Liver (tissue), 3 donors: Measurements from ENCODE around the gene RIN1.

ENCODE experiments used
- FOXA1 ChIP-seq: IDR thresholded peaks from 2 replicates; pipeline ENCODE4 v1.6.1; 2016; ENCODE audit warnings: antibody characterized with exemption
- GABPA ChIP-seq, 2 donors: IDR thresholded peaks in 1 of 2; conservative IDR thresholded peaks in 1 of 2; 2 replicates each; pipeline ENCODE4 v1.6.1; 2016; ENCODE audit warnings: antibody characterized with exemption in 2 of 2, mild to moderate bottlenecking in 1 of 2, moderate library complexity in 1 of 2
- JUND ChIP-seq, 2 donors: IDR thresholded peaks; 2 replicates each; pipeline ENCODE4 v1.6.1; 2016; ENCODE audit warnings: antibody characterized with exemption in 2 of 2
- RAD21 ChIP-seq, 2 donors: IDR thresholded peaks; 2 replicates each; pipeline ENCODE4 v1.6.1; 2016; ENCODE audit warnings: antibody characterized with exemption in 2 of 2, mild to moderate bottlenecking in 2 of 2
- TAF1 ChIP-seq: conservative IDR thresholded peaks from 2 replicates; pipeline ENCODE4 v1.6.1; 2016; ENCODE audit warnings: antibody characterized with exemption, mild to moderate bottlenecking
- YY1 ChIP-seq: IDR thresholded peaks from 2 replicates; pipeline ENCODE4 v1.6.1; 2016; ENCODE audit warnings: antibody characterized with exemption, mild to moderate bottlenecking
- TF ChIP-seq, protein P1 (sequence below): fragments of 150-350 bp; IDR thresholded peaks from 2 replicates; pipeline ENCODE4 v1.5.1; 2017; ENCODE audit warnings: improper control_type of control experiment, low read depth, low read length; ENCODE audit not compliant: missing input control
- TF ChIP-seq, protein P2 (sequence below): IDR thresholded peaks from 2 replicates; pipeline ENCODE4 v1.6.1; 2016; ENCODE audit warnings: antibody characterized with exemption
- TF ChIP-seq, protein P3 (sequence below): IDR thresholded peaks from 2 replicates; pipeline ENCODE4 v1.6.1; 2016; ENCODE audit warnings: antibody characterized with exemption, mild to moderate bottlenecking
- TF ChIP-seq, protein P4 (sequence below): IDR thresholded peaks from 2 replicates; pipeline ENCODE4 v1.6.1; 2016; ENCODE audit warnings: antibody characterized with exemption
- donor health status: healthy.
- donor health status: healthy.

DNA sequence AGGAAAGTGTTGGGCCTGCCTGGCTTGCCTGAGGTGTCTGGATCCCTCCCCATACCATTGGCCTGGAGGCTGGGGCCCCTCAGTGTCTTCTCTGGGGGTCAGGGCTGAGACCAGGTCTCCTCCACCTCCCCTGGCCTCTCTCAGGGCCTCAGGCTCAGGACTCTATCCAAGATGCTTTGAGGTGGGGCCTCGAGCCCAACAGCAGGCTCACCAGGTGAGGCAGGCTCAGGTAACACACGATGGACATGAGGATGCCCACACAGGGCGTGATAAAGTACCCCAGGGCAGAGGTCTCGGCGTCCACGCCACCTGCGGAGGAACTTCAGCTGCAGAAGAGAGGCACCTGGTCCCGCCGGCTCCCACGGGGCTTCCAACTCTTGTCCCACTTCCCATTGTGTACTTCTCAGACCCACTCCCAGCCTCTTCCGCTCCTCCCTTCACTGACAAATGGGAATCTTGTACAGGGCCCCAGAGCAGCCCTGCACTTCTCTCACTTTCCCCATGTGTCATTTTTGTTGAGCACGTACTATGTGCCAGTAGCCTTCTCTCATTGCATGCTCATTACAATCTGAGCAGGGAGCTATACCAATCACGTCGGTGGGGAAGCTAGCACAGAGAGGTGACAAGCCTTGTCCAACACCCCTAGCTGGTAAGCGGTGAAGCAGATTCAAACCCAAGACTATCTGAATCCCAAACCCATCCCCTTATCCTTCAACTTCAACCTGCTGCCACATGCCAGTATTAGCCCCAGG lies 31.5 kb upstream of the RIN1 start:
- TF ChIP-seq RAD21 (IDR thresholded peaks at IDR 0.05) (no peak), YY1 (no peak), TAF1 (no peak), GABPA (IDR thresholded peaks at IDR 0.05 in 1 of 2, conservative IDR thresholded peaks at IDR 0.05 in 1 of 2) (no peak), JUND (IDR thresholded peaks at IDR 0.05) (no peak), FOXA1 (no peak)
- TF ChIP-seq, protein P1, sequence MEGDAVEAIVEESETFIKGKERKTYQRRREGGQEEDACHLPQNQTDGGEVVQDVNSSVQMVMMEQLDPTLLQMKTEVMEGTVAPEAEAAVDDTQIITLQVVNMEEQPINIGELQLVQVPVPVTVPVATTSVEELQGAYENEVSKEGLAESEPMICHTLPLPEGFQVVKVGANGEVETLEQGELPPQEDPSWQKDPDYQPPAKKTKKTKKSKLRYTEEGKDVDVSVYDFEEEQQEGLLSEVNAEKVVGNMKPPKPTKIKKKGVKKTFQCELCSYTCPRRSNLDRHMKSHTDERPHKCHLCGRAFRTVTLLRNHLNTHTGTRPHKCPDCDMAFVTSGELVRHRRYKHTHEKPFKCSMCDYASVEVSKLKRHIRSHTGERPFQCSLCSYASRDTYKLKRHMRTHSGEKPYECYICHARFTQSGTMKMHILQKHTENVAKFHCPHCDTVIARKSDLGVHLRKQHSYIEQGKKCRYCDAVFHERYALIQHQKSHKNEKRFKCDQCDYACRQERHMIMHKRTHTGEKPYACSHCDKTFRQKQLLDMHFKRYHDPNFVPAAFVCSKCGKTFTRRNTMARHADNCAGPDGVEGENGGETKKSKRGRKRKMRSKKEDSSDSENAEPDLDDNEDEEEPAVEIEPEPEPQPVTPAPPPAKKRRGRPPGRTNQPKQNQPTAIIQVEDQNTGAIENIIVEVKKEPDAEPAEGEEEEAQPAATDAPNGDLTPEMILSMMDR, result no peak
- TF ChIP-seq, protein P2, sequence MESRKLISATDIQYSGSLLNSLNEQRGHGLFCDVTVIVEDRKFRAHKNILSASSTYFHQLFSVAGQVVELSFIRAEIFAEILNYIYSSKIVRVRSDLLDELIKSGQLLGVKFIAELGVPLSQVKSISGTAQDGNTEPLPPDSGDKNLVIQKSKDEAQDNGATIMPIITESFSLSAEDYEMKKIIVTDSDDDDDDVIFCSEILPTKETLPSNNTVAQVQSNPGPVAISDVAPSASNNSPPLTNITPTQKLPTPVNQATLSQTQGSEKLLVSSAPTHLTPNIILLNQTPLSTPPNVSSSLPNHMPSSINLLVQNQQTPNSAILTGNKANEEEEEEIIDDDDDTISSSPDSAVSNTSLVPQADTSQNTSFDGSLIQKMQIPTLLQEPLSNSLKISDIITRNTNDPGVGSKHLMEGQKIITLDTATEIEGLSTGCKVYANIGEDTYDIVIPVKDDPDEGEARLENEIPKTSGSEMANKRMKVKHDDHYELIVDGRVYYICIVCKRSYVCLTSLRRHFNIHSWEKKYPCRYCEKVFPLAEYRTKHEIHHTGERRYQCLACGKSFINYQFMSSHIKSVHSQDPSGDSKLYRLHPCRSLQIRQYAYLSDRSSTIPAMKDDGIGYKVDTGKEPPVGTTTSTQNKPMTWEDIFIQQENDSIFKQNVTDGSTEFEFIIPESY, result no peak
- TF ChIP-seq, protein P3, sequence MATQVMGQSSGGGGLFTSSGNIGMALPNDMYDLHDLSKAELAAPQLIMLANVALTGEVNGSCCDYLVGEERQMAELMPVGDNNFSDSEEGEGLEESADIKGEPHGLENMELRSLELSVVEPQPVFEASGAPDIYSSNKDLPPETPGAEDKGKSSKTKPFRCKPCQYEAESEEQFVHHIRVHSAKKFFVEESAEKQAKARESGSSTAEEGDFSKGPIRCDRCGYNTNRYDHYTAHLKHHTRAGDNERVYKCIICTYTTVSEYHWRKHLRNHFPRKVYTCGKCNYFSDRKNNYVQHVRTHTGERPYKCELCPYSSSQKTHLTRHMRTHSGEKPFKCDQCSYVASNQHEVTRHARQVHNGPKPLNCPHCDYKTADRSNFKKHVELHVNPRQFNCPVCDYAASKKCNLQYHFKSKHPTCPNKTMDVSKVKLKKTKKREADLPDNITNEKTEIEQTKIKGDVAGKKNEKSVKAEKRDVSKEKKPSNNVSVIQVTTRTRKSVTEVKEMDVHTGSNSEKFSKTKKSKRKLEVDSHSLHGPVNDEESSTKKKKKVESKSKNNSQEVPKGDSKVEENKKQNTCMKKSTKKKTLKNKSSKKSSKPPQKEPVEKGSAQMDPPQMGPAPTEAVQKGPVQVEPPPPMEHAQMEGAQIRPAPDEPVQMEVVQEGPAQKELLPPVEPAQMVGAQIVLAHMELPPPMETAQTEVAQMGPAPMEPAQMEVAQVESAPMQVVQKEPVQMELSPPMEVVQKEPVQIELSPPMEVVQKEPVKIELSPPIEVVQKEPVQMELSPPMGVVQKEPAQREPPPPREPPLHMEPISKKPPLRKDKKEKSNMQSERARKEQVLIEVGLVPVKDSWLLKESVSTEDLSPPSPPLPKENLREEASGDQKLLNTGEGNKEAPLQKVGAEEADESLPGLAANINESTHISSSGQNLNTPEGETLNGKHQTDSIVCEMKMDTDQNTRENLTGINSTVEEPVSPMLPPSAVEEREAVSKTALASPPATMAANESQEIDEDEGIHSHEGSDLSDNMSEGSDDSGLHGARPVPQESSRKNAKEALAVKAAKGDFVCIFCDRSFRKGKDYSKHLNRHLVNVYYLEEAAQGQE, result no peak
- TF ChIP-seq, protein P4, sequence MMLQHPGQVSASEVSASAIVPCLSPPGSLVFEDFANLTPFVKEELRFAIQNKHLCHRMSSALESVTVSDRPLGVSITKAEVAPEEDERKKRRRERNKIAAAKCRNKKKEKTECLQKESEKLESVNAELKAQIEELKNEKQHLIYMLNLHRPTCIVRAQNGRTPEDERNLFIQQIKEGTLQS, result no peak
